Adrenal gland (tissue), 5 donors: ENCODE measurements around the gene ADGRA3.

Experiments used
- CTCF ChIP-seq, 6 experiments: fragments of 450-650 bp in 4 of 6; fragments of 200-600 bp in 2 of 6; sonication (generic) in 1 of 6; IDR thresholded peaks; 1 replicate in 5 of 6; 2 replicates in 1 of 6; pipeline versions ENCODE4 v1.5.1 to v1.8.0; 2016 to 2021; ENCODE audit warnings: antibody characterized with exemption in 6 of 6, mild to moderate bottlenecking in 2 of 6, moderate library complexity in 1 of 6
- POLR2A ChIP-seq, 2 donors: fragments of 450-650 bp; IDR thresholded peaks; one replicate each; pipeline ENCODE4 v1.6.1; 2017; ENCODE audit warnings: antibody characterized with exemption in 2 of 2, mild to moderate bottlenecking in 2 of 2, moderate library complexity in 1 of 2
- donor health status: DM: no; HTN: no; CAD: no.

- TF ChIP-seq CTCF (IDR thresholded peaks at IDR 0.05) (no peak), POLR2A (IDR thresholded peaks at IDR 0.05) (no peak)
These were observed 95.6 kb downstream of the ADGRA3 start for GRCh38 chr4:22420291-22420690.
